T-helper 9 cell (primary cell): ENCODE data around the gene PNLIPRP3.
"Not testable (repeated sequence)": the region's sequence is repeated elsewhere in the genome, so short reads cannot be mapped to it uniquely, and the experiment has no call there.

Experiments
- DNase-seq: peaks from one replicate; pipeline ENCODE4 v3.0.0-alpha.2; 2020
- total RNA-seq, 2 donors: gene quantifications; one replicate each; lab custom pipeline; 2026; lab: John Stamatoyannopoulos, UW

The PNLIPRP3 gene
- total RNA-seq = 0 reads per million in 2 donors

- DNase-seq = no peak
Measured at GRCh38 chr10:116427671-116428070, at the start of gene PNLIPRP3. PNLIPRP3 (plus strand) TSS chr10:116427847; CDS start chr10:116428013, 166 bp downstream.

- DNase-seq = no peak
Measured at GRCh38 chr10:116382290-116382689, 45.4 kb upstream of the PNLIPRP3 start.

DNA sequence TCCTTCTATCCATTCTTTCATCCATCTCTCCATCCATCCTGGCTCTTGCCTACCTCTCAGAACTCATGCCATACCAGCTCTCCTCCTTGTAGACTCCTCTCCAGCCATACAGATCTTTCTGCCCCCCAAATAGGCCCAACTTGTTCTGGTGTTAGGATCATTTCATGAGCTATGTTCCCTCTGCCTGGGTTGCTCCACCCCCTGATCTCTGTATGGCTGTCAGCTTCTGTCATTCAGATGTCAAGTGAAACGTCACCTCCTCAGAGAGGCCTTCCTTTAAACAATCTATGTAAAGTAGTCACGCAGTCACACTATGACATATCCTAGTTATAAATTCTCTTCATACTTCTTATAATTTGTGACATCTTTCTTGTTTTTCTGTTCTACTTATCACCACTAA, 42.3 kb upstream of the PNLIPRP3 start:
- no peak for DNase-seq

DNA sequence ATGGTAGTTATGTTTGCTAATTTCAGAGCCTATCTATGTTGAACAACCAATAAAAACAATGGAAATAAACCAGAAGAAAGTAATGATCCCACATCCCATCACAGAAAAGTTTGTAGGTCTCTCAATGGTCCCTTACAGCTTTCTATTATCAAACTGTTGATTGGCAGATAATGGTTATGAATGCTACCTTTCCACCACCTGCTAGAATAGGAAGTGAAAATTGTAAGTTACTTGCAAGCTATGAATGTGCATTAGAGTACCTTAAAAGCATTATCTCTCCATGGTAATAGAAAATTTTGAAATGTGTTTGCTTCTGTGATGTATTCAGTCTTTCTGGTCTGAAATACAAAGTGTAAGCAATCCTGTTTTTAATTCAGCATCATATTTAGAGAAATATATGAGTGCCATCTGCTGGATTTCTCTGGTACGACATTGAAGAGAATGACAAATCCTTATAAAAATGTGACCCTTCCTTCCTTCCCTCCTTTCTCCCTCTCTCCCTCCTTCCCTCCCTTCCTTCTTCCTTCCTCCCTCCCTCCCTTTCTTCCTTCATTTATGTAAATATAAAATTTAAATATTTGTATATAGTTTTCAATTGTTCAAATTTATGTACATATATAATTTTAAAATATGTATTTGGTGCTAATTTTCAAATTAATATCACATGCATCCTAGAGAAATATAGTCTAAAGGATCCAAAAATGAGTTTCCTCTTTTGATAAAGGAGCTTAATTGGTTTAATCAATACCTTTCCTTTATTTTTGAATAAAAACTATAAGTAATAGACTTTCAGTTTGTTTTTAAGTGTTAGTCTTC, 41.4 kb upstream of the PNLIPRP3 start:
- DNase-seq = no peak

DNA sequence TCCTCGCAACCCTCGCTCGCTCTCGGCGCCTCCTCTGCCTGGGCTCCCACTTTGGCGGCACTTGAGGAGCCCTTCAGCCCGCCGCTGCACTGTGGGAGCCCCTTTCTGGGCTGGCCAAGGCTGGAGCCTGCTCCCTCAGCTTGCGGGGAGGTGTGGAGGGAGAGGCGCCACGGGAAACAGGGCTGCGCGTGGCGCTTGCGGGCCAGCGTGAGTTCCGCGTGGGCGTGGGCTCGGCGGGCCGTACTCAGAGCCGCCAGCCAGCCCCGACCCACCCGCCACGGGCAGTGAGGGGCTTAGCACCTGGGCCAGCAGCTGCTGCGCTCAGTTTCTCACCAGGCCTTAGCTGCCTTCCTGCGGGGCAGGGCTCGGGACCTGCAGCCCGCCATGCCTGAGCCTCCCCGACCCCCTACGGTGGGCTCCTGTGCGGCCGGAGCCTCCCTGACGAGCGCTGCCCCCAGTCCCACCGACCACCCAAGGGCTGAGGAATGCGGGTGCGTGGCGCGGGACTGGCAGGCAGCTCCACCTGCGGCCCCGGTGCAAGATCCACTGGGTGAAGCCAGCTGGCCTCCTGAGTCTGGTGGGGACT, 34.3 kb upstream of the PNLIPRP3 start:
- not testable (repeated sequence) for DNase-seq

- no peak for DNase-seq
Measured at GRCh38 chr10:116395223-116395985, 32.2 kb upstream of the PNLIPRP3 start.

DNA sequence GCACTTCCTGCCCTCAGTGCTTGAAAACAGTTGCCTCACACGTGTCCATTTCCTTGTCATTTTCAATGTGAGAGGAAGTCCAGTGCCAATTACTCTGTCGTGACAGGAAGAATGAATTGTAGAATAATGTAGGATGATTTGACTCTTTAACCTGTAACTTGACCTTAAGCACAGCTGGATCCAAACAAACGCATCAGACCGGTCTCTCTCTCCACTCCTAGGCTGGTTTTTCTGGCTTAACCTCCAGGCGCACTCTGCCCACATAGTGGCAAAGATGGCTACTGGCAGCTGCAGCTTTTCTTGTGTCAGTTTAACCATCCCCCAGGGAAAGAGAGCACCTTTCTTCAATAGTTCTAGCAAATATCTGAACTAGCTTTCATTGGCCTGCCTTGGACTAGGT, 29.4 kb upstream of the PNLIPRP3 start:
- no peak for DNase-seq

- DNase-seq = no peak
Measured at GRCh38 chr10:116402858-116403257, 24.8 kb upstream of the PNLIPRP3 start.

DNA sequence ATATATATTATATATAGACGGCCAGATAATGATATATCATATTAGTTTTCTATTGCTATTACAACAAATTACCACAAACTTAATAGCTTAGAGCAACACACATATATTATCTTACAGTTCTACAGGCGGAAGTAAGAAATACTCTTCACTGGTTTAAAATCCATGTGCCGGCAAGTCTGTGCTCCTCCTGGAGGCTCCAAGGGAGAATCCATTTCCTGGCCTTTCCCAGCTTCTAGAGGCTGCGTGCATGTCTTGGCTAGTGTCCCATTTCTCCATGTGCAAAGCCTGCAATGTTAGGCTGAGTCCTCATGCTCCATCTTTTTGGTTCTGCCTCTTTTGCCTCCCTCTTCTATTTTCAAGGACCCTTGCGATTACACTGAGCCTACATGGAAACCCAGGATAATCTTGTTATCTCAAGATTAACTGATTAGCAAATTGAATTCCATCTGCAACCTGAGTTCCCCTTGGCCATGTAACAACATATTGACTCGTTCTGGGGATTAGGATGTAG, 23.9 kb upstream of the PNLIPRP3 start:
- DNase-seq = no peak

DNA sequence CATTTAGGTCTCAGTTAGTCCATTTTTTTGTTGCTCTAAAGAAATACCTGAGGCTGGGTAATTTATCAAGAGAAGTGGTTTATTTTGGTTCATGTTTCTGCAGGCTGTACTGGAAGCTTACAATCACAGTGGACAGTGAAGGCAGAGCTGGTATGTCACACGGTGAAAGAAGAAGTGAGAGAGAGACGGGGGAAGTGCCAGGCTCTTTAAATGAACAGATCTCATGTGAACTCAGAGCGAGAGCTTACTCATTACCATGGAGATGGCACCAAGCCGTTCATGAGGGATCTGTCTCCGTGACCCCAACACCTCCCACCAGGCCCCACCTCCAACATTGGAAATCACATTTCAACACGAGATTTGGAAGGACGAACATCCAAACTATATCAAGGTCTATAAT, 18.9 kb upstream of the PNLIPRP3 start:
- no peak for DNase-seq

- DNase-seq = no peak
Measured at GRCh38 chr10:116410351-116410750, 17.3 kb upstream of the PNLIPRP3 start.

GRCh38 chr10:116417821-116418220, 9.8 kb upstream of the PNLIPRP3 start:
- no peak for DNase-seq

DNA sequence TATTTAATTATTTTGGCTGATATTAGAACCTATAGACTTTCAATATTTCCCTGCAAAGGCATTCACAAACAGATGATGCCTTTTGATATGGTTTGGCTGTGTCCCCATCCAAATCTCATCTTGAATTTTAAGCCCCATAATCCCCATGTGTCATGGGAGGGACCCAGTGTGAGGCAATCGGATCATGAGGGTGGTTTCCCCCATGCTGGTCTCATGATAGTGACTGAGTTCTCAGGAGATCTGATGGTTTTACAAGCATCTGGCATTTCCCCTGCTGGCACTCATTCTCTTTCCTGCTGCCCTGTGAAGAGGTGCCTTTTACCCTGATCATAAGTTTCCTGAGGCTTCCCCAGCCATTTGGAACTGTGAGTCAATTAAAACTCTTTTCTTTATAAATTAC, 9.3 kb upstream of the PNLIPRP3 start:
- no peak for DNase-seq

- DNase-seq = no peak
Measured at GRCh38 chr10:116421815-116422214, 5.8 kb upstream of the PNLIPRP3 start.

GRCh38 chr10:116429288-116429977, 1.8 kb downstream of the PNLIPRP3 start:
- DNase-seq = no peak

GRCh38 chr10:116430288-116430687, 2.6 kb downstream of the PNLIPRP3 start:
- DNase-seq = no peak

GRCh38 chr10:116431598-116431997, 4.0 kb downstream of the PNLIPRP3 start:
- DNase-seq = no peak

DNA sequence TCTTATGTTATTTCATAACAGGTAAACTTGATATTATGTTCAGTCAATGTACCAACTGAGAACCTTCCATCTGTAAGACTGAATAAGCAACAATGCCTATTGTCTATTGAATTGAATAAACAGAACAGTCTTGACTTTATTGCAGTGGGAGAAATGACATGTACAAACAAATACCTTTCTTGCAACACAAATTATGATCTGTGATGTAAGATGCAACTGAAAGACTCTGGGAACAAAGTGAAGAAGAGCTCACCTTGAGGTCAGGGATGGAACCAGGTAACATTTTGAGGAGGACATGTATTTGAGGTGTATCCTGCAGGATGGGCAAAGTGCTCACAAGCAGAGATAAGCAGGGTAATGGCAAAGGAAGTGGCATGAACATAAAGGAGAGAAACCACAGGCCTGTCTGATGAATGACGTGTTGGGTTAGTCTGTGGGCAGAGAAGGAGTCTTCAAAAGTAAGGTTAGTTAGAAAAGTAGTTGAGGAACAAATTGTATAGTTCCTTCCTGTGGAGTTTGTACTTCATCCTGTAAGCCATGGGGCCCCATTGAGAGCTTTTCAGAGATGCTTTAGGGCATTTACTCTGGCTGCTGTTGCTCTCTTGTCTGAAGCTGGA, 9.5 kb downstream of the PNLIPRP3 start:
- no peak for DNase-seq

DNA sequence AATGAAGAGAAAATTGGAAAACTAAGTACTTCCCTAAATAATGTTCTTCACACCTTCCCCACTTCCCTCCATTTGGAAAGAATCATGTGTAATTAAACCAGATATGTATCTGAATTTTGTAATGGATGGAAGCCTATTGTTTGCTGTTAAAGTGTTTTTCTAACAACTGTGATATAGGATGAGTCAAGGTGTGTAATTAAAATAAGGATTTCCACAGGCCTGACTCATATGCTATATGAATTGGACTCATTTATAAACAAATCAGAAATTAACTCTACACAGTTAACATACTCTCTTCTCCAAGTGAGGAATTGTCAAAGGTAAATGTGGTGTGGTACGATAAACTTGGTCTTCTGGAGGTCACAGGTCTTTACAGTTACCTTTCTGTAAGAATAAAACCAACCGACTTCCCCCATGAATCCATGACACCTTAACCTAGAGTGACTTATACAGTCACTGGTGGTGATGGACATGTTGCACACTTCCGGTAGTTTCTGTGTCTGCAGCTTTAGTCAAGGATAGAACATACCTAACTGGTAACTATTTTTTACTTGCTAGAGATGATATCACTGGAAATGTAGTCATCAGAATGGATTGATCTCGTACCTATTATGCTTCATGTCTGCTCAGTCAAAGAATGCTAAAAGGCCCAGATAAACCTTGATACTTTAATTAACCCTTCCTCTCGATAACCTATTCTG, 12.8 kb downstream of the PNLIPRP3 start:
- no peak for DNase-seq

DNA sequence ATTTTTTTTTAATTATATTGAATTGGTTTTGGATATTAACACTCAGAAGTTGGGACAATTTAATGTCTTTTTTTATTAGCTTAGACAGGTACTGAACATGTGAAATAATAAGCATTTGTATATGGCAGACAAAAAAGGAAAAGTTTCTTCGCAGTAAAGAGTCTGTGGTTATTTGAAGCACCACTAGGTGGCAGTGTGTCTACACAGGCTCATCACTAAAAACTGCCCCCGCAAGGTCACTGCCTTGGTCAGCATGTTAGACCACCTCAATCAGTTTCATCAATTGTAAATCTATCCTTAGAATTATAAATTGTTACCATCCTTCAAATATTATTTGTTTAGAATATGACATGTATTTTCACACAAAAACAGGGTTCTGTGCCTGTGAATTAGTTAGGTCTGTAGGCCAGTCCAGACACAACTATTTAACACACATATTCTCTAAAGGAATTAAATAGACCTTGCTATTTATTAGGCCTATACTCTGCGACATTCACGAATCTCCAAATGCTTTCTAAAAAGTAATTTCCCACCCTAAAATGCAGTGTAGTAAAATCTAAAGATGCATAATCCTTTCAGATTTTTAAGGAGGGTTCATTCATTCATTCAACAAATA, 17.0 kb downstream of the PNLIPRP3 start:
- no peak for DNase-seq

DNA sequence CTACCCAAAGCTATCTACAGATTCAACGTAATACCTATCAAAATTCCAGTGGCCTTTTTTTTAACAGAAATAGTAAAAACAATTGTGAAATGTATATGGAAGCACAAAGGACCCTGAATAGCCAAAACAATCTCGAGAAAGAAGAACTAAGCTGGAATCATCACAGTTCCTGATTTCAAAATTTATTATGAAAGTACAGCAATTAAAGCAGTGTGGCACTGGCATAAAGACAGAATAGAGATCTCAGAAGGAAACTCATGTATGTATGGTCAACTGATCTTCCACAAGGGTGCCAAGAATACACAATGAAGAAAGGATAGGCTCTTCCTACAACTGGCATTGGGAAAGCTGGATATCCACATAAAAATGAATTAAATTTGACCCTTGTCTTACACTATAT, 23.2 kb downstream of the PNLIPRP3 start:
- no peak for DNase-seq
